Measurements from ENCODE around the gene MMP17.
"Not testable (repeated sequence)": the region's sequence is repeated elsewhere in the genome, so short reads cannot be mapped to it uniquely, and the experiment has no call there.

The MMP17 gene

DNA sequence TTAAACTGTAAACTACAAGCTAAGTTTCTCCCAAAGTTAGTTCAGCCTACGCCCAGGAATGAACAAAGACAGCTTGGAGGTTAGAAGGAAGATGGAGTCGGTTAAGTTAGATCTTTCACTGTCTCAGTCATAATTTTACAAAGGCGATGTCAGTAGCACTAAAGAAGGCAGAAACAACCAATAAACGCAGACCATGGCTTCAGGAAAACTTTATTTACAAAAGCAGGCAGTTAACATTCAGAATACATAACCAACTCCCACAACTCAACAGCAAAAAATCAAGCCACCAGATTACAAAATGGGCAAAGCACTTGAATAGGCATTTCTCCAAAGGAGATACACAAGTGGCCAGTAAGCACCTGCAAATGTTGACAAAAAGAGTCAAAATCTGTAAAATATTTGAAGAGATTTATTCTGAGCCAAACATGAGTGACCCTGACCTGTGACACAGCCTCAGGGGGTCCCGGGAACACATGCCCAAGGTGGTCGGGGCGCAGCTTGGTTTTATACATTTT, 57.4 kb downstream of the MMP17 start (continued):
- TF ChIP-seq, protein P1, sequence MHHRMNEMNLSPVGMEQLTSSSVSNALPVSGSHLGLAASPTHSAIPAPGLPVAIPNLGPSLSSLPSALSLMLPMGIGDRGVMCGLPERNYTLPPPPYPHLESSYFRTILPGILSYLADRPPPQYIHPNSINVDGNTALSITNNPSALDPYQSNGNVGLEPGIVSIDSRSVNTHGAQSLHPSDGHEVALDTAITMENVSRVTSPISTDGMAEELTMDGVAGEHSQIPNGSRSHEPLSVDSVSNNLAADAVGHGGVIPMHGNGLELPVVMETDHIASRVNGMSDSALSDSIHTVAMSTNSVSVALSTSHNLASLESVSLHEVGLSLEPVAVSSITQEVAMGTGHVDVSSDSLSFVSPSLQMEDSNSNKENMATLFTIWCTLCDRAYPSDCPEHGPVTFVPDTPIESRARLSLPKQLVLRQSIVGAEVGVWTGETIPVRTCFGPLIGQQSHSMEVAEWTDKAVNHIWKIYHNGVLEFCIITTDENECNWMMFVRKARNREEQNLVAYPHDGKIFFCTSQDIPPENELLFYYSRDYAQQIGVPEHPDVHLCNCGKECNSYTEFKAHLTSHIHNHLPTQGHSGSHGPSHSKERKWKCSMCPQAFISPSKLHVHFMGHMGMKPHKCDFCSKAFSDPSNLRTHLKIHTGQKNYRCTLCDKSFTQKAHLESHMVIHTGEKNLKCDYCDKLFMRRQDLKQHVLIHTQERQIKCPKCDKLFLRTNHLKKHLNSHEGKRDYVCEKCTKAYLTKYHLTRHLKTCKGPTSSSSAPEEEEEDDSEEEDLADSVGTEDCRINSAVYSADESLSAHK (tag by site-specific recombination; IDR thresholded peaks at IDR 0.05) = no peak
- TF ChIP-seq ZNF777 (tag by site-specific recombination; IDR thresholded peaks at IDR 0.05; ENCODE audit: borderline replicate concordance) (no peak), SALL2 (tag by site-specific recombination; IDR thresholded peaks at IDR 0.05; ENCODE audit: borderline replicate concordance) (no peak), ZBTB1 (tag by site-specific recombination; IDR thresholded peaks at IDR 0.05) (no peak), ZNF768 (tag by site-specific recombination; IDR thresholded peaks at IDR 0.05) (no peak), ZNF24 (tag by site-specific recombination; IDR thresholded peaks at IDR 0.05) (no peak), IKZF3 (tag by site-specific recombination; IDR thresholded peaks at IDR 0.05) (no peak), ZNF664 (tag by site-specific recombination; IDR thresholded peaks at IDR 0.05) (no peak)
- TF ChIP-seq, protein P2, sequence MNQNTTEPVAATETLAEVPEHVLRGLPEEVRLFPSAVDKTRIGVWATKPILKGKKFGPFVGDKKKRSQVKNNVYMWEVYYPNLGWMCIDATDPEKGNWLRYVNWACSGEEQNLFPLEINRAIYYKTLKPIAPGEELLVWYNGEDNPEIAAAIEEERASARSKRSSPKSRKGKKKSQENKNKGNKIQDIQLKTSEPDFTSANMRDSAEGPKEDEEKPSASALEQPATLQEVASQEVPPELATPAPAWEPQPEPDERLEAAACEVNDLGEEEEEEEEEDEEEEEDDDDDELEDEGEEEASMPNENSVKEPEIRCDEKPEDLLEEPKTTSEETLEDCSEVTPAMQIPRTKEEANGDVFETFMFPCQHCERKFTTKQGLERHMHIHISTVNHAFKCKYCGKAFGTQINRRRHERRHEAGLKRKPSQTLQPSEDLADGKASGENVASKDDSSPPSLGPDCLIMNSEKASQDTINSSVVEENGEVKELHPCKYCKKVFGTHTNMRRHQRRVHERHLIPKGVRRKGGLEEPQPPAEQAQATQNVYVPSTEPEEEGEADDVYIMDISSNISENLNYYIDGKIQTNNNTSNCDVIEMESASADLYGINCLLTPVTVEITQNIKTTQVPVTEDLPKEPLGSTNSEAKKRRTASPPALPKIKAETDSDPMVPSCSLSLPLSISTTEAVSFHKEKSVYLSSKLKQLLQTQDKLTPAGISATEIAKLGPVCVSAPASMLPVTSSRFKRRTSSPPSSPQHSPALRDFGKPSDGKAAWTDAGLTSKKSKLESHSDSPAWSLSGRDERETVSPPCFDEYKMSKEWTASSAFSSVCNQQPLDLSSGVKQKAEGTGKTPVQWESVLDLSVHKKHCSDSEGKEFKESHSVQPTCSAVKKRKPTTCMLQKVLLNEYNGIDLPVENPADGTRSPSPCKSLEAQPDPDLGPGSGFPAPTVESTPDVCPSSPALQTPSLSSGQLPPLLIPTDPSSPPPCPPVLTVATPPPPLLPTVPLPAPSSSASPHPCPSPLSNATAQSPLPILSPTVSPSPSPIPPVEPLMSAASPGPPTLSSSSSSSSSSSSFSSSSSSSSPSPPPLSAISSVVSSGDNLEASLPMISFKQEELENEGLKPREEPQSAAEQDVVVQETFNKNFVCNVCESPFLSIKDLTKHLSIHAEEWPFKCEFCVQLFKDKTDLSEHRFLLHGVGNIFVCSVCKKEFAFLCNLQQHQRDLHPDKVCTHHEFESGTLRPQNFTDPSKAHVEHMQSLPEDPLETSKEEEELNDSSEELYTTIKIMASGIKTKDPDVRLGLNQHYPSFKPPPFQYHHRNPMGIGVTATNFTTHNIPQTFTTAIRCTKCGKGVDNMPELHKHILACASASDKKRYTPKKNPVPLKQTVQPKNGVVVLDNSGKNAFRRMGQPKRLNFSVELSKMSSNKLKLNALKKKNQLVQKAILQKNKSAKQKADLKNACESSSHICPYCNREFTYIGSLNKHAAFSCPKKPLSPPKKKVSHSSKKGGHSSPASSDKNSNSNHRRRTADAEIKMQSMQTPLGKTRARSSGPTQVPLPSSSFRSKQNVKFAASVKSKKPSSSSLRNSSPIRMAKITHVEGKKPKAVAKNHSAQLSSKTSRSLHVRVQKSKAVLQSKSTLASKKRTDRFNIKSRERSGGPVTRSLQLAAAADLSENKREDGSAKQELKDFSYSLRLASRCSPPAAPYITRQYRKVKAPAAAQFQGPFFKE (tag by site-specific recombination; IDR thresholded peaks at IDR 0.05; ENCODE audit: borderline replicate concordance) = no peak
- TF ChIP-seq, protein P3, sequence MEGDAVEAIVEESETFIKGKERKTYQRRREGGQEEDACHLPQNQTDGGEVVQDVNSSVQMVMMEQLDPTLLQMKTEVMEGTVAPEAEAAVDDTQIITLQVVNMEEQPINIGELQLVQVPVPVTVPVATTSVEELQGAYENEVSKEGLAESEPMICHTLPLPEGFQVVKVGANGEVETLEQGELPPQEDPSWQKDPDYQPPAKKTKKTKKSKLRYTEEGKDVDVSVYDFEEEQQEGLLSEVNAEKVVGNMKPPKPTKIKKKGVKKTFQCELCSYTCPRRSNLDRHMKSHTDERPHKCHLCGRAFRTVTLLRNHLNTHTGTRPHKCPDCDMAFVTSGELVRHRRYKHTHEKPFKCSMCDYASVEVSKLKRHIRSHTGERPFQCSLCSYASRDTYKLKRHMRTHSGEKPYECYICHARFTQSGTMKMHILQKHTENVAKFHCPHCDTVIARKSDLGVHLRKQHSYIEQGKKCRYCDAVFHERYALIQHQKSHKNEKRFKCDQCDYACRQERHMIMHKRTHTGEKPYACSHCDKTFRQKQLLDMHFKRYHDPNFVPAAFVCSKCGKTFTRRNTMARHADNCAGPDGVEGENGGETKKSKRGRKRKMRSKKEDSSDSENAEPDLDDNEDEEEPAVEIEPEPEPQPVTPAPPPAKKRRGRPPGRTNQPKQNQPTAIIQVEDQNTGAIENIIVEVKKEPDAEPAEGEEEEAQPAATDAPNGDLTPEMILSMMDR (tag by site-specific recombination; IDR thresholded peaks at IDR 0.05) = no peak
- TF ChIP-seq, protein P4, sequence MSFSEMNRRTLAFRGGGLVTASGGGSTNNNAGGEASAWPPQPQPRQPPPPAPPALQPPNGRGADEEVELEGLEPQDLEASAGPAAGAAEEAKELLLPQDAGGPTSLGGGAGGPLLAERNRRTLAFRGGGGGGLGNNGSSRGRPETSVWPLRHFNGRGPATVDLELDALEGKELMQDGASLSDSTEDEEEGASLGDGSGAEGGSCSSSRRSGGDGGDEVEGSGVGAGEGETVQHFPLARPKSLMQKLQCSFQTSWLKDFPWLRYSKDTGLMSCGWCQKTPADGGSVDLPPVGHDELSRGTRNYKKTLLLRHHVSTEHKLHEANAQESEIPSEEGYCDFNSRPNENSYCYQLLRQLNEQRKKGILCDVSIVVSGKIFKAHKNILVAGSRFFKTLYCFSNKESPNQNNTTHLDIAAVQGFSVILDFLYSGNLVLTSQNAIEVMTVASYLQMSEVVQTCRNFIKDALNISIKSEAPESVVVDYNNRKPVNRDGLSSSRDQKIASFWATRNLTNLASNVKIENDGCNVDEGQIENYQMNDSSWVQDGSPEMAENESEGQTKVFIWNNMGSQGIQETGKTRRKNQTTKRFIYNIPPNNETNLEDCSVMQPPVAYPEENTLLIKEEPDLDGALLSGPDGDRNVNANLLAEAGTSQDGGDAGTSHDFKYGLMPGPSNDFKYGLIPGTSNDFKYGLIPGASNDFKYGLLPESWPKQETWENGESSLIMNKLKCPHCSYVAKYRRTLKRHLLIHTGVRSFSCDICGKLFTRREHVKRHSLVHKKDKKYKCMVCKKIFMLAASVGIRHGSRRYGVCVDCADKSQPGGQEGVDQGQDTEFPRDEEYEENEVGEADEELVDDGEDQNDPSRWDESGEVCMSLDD (tag by site-specific recombination; IDR thresholded peaks at IDR 0.05) = no peak

DNA sequence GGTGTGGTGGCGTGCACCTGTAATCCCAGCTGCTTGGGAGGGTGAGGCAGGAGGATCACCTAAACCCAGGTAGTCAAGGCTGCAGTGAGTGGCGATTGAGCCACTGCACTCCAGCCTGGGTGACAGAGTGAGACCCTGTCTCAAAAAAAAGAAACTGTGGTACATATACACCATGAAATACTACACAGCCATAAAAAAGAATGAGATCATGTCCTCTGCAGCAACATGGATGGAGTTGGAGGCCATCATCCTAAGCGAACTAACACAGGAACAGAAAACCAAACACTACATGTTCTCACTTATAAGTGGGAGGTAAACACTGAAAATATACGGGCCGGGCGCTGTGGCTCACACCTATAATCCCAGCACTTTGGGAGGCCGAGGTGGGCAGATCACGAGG, 63.5 kb downstream of the MMP17 start:
- H3K9me3 ChIP-seq (ENCODE audit: control insufficient read depth, insufficient read depth, low read depth, low read length); CTCF ChIA-PET; H3K27ac ChIP-seq (ENCODE audit: extremely low read depth, low read depth, low read length); H3K4me3 ChIP-seq (ENCODE audit: low read depth, low read length); H3K36me3 ChIP-seq (ENCODE audit: control insufficient read depth in 2 of 2, insufficient read depth in 1 of 2, low read length in 2 of 2); POLR2A ChIA-PET; H3K4me1 ChIP-seq (ENCODE audit: control insufficient read depth, insufficient read depth, low read length): not testable (repeated sequence)
- peak; percentile 87 for TF ChIP-seq ZNF146 (tag by site-specific recombination; IDR thresholded peaks at IDR 0.05)
